ENCODE data around the gene TMEM95.

TMEM95 gene, protein sequence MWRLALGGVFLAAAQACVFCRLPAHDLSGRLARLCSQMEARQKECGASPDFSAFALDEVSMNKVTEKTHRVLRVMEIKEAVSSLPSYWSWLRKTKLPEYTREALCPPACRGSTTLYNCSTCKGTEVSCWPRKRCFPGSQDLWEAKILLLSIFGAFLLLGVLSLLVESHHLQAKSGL

GRCh38 chr17:7355053-7355452 is at the start of gene TMEM95:
TSS of gene TMEM95 (plus strand) at chr17:7355156. CDS start at chr17:7355205, 49 bp downstream.
- TF ChIP-seq CTCF (IDR thresholded peaks at IDR 0.05; ENCODE audit: borderline replicate concordance, insufficient read depth, low read depth, low read length): no peak
- H3K4me3 ChIP-seq (ENCODE audit: low read depth, low read length): no peak within 1 kb of the TSS

- TF ChIP-seq CTCF (IDR thresholded peaks at IDR 0.05; ENCODE audit: borderline replicate concordance, insufficient read depth, low read depth, low read length): no peak
Observed at GRCh38 chr17:7306911-7307685, 47.9 kb upstream of the TMEM95 start, which contains the start of gene EIF5A. TSS of gene EIF5A (plus strand) at chr17:7307628. CDS start at chr17:7309636, 2,008 bp downstream.

DNA sequence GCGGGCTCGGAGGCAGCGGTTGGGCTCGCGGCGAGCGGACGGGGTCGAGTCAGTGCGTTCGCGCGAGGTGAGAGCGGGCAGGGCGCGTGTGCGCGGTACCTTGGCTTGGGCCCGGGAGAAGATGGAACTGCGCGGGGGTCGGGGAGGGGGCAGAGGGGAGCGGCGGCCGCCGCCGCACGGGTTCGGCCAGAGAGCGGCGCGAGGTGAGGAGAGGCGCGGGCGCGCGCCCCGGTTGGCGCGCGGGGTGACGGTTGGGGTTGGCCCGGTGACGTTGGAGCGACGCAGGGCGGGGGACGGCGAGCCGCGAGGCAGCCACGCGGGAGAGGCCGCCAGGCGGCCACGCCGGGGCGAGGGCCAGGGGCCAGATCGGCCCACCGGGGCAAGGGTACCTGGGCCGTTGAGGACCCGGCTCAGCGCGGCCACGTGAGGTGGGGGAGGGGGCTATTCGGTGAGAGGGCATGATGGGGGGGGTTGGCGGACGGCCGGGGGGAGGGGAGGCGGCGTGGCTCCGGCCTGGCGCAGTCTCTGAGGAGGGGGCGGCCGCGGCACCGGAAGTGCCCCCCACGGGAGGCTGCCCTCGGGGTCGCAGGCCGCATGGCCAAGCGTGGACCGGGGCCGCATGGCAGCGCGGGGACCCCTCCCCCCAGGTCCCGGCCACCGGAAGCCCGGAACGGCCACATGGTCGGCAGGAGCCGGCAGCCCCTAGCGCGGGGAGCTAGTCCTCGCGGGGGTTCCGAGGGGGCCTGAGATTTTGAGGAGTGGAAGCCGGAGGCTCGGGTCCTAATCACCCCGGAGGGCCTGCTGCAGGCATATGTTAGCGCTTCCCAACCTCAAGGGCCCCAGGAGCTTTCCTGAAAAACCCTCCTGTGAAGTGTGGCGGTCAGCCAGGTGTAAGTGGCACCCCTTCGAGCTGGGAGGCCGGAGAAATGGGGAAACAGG is 47.0 kb upstream of the TMEM95 start:
- H3K4me3 ChIP-seq (ENCODE audit: low read depth, low read length): peak overlapping the region; percentile 91
- no peak for TF ChIP-seq CTCF (IDR thresholded peaks at IDR 0.05; ENCODE audit: borderline replicate concordance, insufficient read depth, low read depth, low read length)

More at GRCh38 chr17:7306911-7307685, 47.9 kb upstream of the TMEM95 start, which contains the start of gene EIF5A:
- H3K4me3 ChIP-seq (ENCODE audit: low read depth, low read length): peak within 1 kb of the TSS; percentile 91

GRCh38 chr17:7308625-7309433 is 46.1 kb upstream of the TMEM95 start:
- TF ChIP-seq CTCF (IDR thresholded peaks at IDR 0.05; ENCODE audit: borderline replicate concordance, insufficient read depth, low read depth, low read length): no peak

DNA sequence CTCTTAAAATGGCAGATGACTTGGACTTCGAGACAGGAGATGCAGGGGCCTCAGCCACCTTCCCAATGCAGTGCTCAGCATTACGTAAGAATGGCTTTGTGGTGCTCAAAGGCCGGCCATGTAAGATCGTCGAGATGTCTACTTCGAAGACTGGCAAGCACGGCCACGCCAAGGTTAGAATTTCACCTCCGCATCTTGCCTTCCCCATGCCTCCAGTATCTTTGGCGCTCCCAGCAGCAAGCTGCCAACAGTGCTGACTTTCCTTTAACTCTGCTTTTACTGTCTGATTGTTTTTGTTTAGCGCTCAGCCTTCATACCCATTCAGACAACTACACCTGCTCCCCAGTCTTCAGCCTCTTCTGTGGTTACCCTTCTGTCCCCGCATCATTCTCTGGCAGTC is 45.3 kb upstream of the TMEM95 start:
- TF ChIP-seq CTCF (IDR thresholded peaks at IDR 0.05; ENCODE audit: borderline replicate concordance, insufficient read depth, low read depth, low read length): no peak
- no peak overlapping the region for H3K4me3 ChIP-seq (ENCODE audit: low read depth, low read length)

More at GRCh38 chr17:7308625-7309433, 46.1 kb upstream of the TMEM95 start:
- H3K4me3 ChIP-seq (ENCODE audit: low read depth, low read length): peak overlapping the region; percentile 91

GRCh38 chr17:7311110-7311705 is 43.7 kb upstream of the TMEM95 start:
- no peak for TF ChIP-seq CTCF (IDR thresholded peaks at IDR 0.05; ENCODE audit: borderline replicate concordance, insufficient read depth, low read depth, low read length)
- H3K4me3 ChIP-seq (ENCODE audit: low read depth, low read length): no peak overlapping the region
